GM12874 (cell line): ENCODE results near the gene NAT9.

Experiments
- CTCF ChIP-seq: IDR thresholded peaks from 2 replicates; pipeline ENCODE4 v1.5.1; 2011; ENCODE audit warnings: low read depth, mild to moderate bottlenecking, control low read depth, low read length, moderate library complexity; ENCODE audit not compliant: insufficient read depth

Gene NAT9

GRCh38 chr17:74740641-74741387 lies 35.3 kb downstream of the NAT9 start:
- no peak for TF ChIP-seq CTCF

- TF ChIP-seq CTCF: no peak
Observed at GRCh38 chr17:74740173-74740572, 36.0 kb downstream of the NAT9 start.

GRCh38 chr17:74739227-74739831 lies 36.8 kb downstream of the NAT9 start:
- TF ChIP-seq CTCF: no peak

- TF ChIP-seq CTCF: no peak
Observed at GRCh38 chr17:74738051-74738996, 37.8 kb downstream of the NAT9 start.

- TF ChIP-seq CTCF: peak; percentile 66
Observed at GRCh38 chr17:74737299-74738050, 38.7 kb downstream of the NAT9 start.

GRCh38 chr17:74736513-74737298 lies 39.4 kb downstream of the NAT9 start, which contains the start of gene RAB37:
Gene RAB37 (plus strand): TSS chr17:74737256. CDS start chr17:74737273, 17 bp downstream.
- TF ChIP-seq CTCF: peak; percentile 78
